ENCODE measurements around the gene MRPS21.
A peak's percentile ranks its signal among the peaks of the same experiment; 100 is the strongest.
"Not testable (repeated sequence)": the region's sequence is repeated elsewhere in the genome, so short reads cannot be mapped to it uniquely, and the experiment has no call there.

Gene MRPS21

GRCh38 chr1:150295476-150295875 lies 1.8 kb downstream of the MRPS21 start:
- H3K27ac Mint-ChIP-seq (ENCODE audit: low read depth), result no peak overlapping the region
- peak overlapping the region; percentile 12 for H3K4me3 Mint-ChIP-seq
- DNase-seq (ENCODE audit: low spot score in 2 of 2) (no peak), ATAC-seq (replicated peaks; ENCODE audit: extremely low read depth, poor library complexity, severe bottlenecking) (no peak)
- no peaks in the 10 kb centered on the region for H3K9me3 Mint-ChIP-seq
- peaks cover 31% of the 10 kb centered on the region for H3K36me3 Mint-ChIP-seq (ENCODE audit: insufficient read depth)
- no peaks in the 10 kb centered on the region for H3K27me3 Mint-ChIP-seq
- peaks cover 33% of the 10 kb centered on the region for H3K4me1 Mint-ChIP-seq

GRCh38 chr1:150299716-150300115 lies 6.1 kb downstream of the MRPS21 start:
- no peaks in the 10 kb centered on the region for H3K27me3 Mint-ChIP-seq
- peaks cover 32% of the 10 kb centered on the region for H3K36me3 Mint-ChIP-seq (ENCODE audit: insufficient read depth)
- no peak for ATAC-seq (replicated peaks; ENCODE audit: extremely low read depth, poor library complexity, severe bottlenecking)
- peak overlapping the region; percentile 78 for H3K27ac Mint-ChIP-seq (ENCODE audit: low read depth)
- H3K4me1 Mint-ChIP-seq, result peaks cover 30% of the 10 kb centered on the region
- H3K4me3 Mint-ChIP-seq, result no peak overlapping the region
- no peak for DNase-seq (ENCODE audit: low spot score in 2 of 2)
- H3K9me3 Mint-ChIP-seq, result no peaks in the 10 kb centered on the region

GRCh38 chr1:150302338-150302737 lies 8.7 kb downstream of the MRPS21 start:
- no peaks in the 10 kb centered on the region for H3K27me3 Mint-ChIP-seq
- no peak overlapping the region for H3K27ac Mint-ChIP-seq (ENCODE audit: low read depth)
- H3K4me3 Mint-ChIP-seq, result no peak overlapping the region
- H3K9me3 Mint-ChIP-seq, result no peaks in the 10 kb centered on the region
- H3K36me3 Mint-ChIP-seq (ENCODE audit: insufficient read depth), result peaks cover 24% of the 10 kb centered on the region
- peaks cover 15% of the 10 kb centered on the region for H3K4me1 Mint-ChIP-seq
- DNase-seq (ENCODE audit: low spot score in 2 of 2), result no peak
- no peak for ATAC-seq (replicated peaks; ENCODE audit: extremely low read depth, poor library complexity, severe bottlenecking)

GRCh38 chr1:150302902-150303301 lies 9.2 kb downstream of the MRPS21 start:
- ATAC-seq (replicated peaks; ENCODE audit: extremely low read depth, poor library complexity, severe bottlenecking), result no peak
- no peaks in the 10 kb centered on the region for H3K9me3 Mint-ChIP-seq
- H3K4me3 Mint-ChIP-seq, result no peak overlapping the region
- H3K27me3 Mint-ChIP-seq, result no peaks in the 10 kb centered on the region
- peaks cover 28% of the 10 kb centered on the region for H3K36me3 Mint-ChIP-seq (ENCODE audit: insufficient read depth)
- H3K27ac Mint-ChIP-seq (ENCODE audit: low read depth), result peak overlapping the region; percentile 7
- H3K4me1 Mint-ChIP-seq, result peaks cover 15% of the 10 kb centered on the region
- no peak for DNase-seq (ENCODE audit: low spot score in 2 of 2)

GRCh38 chr1:150308585-150308984 lies 14.9 kb downstream of the MRPS21 start:
- H3K36me3 Mint-ChIP-seq (ENCODE audit: insufficient read depth), result peaks cover 12% of the 10 kb centered on the region
- not testable (repeated sequence) for DNase-seq (ENCODE audit: low spot score in 2 of 2); H3K4me3 Mint-ChIP-seq; H3K9me3 Mint-ChIP-seq; H3K4me1 Mint-ChIP-seq; H3K27me3 Mint-ChIP-seq; H3K27ac Mint-ChIP-seq (ENCODE audit: low read depth); ATAC-seq (replicated peaks; ENCODE audit: extremely low read depth, poor library complexity, severe bottlenecking)

- Mint-ChIP-seq H3K4me3 (no peak overlapping the region), H3K27me3 (no peaks in the 10 kb centered on the region), H3K36me3 (ENCODE audit: insufficient read depth) (peaks cover 10% of the 10 kb centered on the region), H3K27ac (ENCODE audit: low read depth) (peak overlapping the region; percentile 2), H3K4me1 (no peaks in the 10 kb centered on the region), H3K9me3 (no peaks in the 10 kb centered on the region)
- ATAC-seq (replicated peaks; ENCODE audit: extremely low read depth, poor library complexity, severe bottlenecking) (no peak), DNase-seq (ENCODE audit: low spot score in 2 of 2) (no peak)
Measured at GRCh38 chr1:150309758-150310508, 16.3 kb downstream of the MRPS21 start.

GRCh38 chr1:150311762-150312161 lies 18.1 kb downstream of the MRPS21 start:
- Mint-ChIP-seq H3K4me1 (no peaks in the 10 kb centered on the region), H3K36me3 (ENCODE audit: insufficient read depth) (peaks cover 7% of the 10 kb centered on the region), H3K27me3 (no peaks in the 10 kb centered on the region), H3K4me3 (no peak overlapping the region), H3K27ac (ENCODE audit: low read depth) (no peak overlapping the region), H3K9me3 (no peaks in the 10 kb centered on the region)
- DNase-seq (ENCODE audit: low spot score in 2 of 2) (no peak), ATAC-seq (replicated peaks; ENCODE audit: extremely low read depth, poor library complexity, severe bottlenecking) (no peak)

GRCh38 chr1:150314691-150315090 lies 21.0 kb downstream of the MRPS21 start:
- H3K9me3 Mint-ChIP-seq; H3K27ac Mint-ChIP-seq (ENCODE audit: low read depth); H3K36me3 Mint-ChIP-seq (ENCODE audit: insufficient read depth); DNase-seq (ENCODE audit: low spot score in 2 of 2); ATAC-seq (replicated peaks; ENCODE audit: extremely low read depth, poor library complexity, severe bottlenecking); H3K4me1 Mint-ChIP-seq; H3K4me3 Mint-ChIP-seq; H3K27me3 Mint-ChIP-seq: not testable (repeated sequence)

GRCh38 chr1:150320667-150320978 lies 27.0 kb downstream of the MRPS21 start:
- Mint-ChIP-seq H3K4me1 (peaks cover 15% of the 10 kb centered on the region), H3K9me3 (no peaks in the 10 kb centered on the region), H3K36me3 (ENCODE audit: insufficient read depth) (peaks cover 24% of the 10 kb centered on the region), H3K27ac (ENCODE audit: low read depth) (peak overlapping the region; percentile 98), H3K4me3 (peak overlapping the region; percentile 97), H3K27me3 (no peaks in the 10 kb centered on the region)
- no peak for ATAC-seq (replicated peaks; ENCODE audit: extremely low read depth, poor library complexity, severe bottlenecking)
- DNase-seq (ENCODE audit: low spot score in 2 of 2), result no peak

GRCh38 chr1:150321826-150322166 lies 28.1 kb downstream of the MRPS21 start:
- H3K4me3 Mint-ChIP-seq, result peak overlapping the region; percentile 97
- ATAC-seq (replicated peaks; ENCODE audit: extremely low read depth, poor library complexity, severe bottlenecking), result peak; percentile 37
- H3K36me3 Mint-ChIP-seq (ENCODE audit: insufficient read depth), result peaks cover 32% of the 10 kb centered on the region
- no peaks in the 10 kb centered on the region for H3K27me3 Mint-ChIP-seq
- H3K27ac Mint-ChIP-seq (ENCODE audit: low read depth), result peak overlapping the region; percentile 98
- no peak for DNase-seq (ENCODE audit: low spot score in 2 of 2)
- no peaks in the 10 kb centered on the region for H3K9me3 Mint-ChIP-seq
- H3K4me1 Mint-ChIP-seq, result peaks cover 15% of the 10 kb centered on the region

GRCh38 chr1:150322310-150322709 lies 28.6 kb downstream of the MRPS21 start:
- peaks cover 38% of the 10 kb centered on the region for H3K36me3 Mint-ChIP-seq (ENCODE audit: insufficient read depth)
- ATAC-seq (replicated peaks; ENCODE audit: extremely low read depth, poor library complexity, severe bottlenecking), result no peak
- no peaks in the 10 kb centered on the region for H3K27me3 Mint-ChIP-seq
- peak overlapping the region; percentile 97 for H3K4me3 Mint-ChIP-seq
- DNase-seq (ENCODE audit: low spot score in 2 of 2), result no peak
- H3K9me3 Mint-ChIP-seq, result no peaks in the 10 kb centered on the region
- H3K4me1 Mint-ChIP-seq, result peaks cover 15% of the 10 kb centered on the region
- H3K27ac Mint-ChIP-seq (ENCODE audit: low read depth), result peak overlapping the region; percentile 98

GRCh38 chr1:150332651-150333290 lies 39.1 kb downstream of the MRPS21 start:
- peaks cover 7% of the 10 kb centered on the region for H3K4me1 Mint-ChIP-seq
- H3K27ac Mint-ChIP-seq (ENCODE audit: low read depth), result no peak overlapping the region
- no peak for DNase-seq (ENCODE audit: low spot score in 2 of 2)
- no peaks in the 10 kb centered on the region for H3K27me3 Mint-ChIP-seq
- H3K4me3 Mint-ChIP-seq, result no peak overlapping the region
- no peak for ATAC-seq (replicated peaks; ENCODE audit: extremely low read depth, poor library complexity, severe bottlenecking)
- H3K36me3 Mint-ChIP-seq (ENCODE audit: insufficient read depth), result peaks cover 90% of the 10 kb centered on the region
- H3K9me3 Mint-ChIP-seq, result no peaks in the 10 kb centered on the region

GRCh38 chr1:150346316-150346715 lies 52.7 kb downstream of the MRPS21 start:
- H3K4me1 Mint-ChIP-seq, result no peaks in the 10 kb centered on the region
- no peaks in the 10 kb centered on the region for H3K9me3 Mint-ChIP-seq
- H3K4me3 Mint-ChIP-seq, result no peak overlapping the region
- peaks cover 64% of the 10 kb centered on the region for H3K36me3 Mint-ChIP-seq (ENCODE audit: insufficient read depth)
- H3K27me3 Mint-ChIP-seq, result no peaks in the 10 kb centered on the region
- DNase-seq (ENCODE audit: low spot score in 2 of 2) (no peak), ATAC-seq (replicated peaks; ENCODE audit: extremely low read depth, poor library complexity, severe bottlenecking) (no peak)
- H3K27ac Mint-ChIP-seq (ENCODE audit: low read depth), result no peak overlapping the region
